Measurements from ENCODE around the gene TSPAN19.

TSPAN19 gene

GRCh38 chr12:85036733-85037132 lies 656 bp upstream of the TSPAN19 start:
- H3K9me3 ChIP-seq (ENCODE audit: severe bottlenecking) = no peaks in the 10 kb centered on the region
- H3K4me3 ChIP-seq (ENCODE audit: low read depth, low read length) = peak overlapping the region; percentile 81
- H3K36me3 ChIP-seq = no peaks in the 10 kb centered on the region
- no peaks in the 10 kb centered on the region for H3K27me3 ChIP-seq (ENCODE audit: insufficient read depth, low read depth, severe bottlenecking)
- peak overlapping the region; percentile 41; the same call in 1 of the 2 replicates for H3K27ac ChIP-seq
- TF ChIP-seq CTCF (IDR thresholded peaks at IDR 0.05; ENCODE audit: low read depth, low read length) = no peak
- DNase-seq = no peak

GRCh38 chr12:85029456-85029855 lies 6.6 kb downstream of the TSPAN19 start:
- no peak for TF ChIP-seq CTCF (IDR thresholded peaks at IDR 0.05; ENCODE audit: low read depth, low read length)
- Histone ChIP-seq H3K27ac (no peak overlapping the region), H3K36me3 (no peaks in the 10 kb centered on the region), H3K9me3 (ENCODE audit: severe bottlenecking) (no peaks in the 10 kb centered on the region), H3K4me3 (ENCODE audit: low read depth, low read length) (no peak overlapping the region), H3K27me3 (ENCODE audit: insufficient read depth, low read depth, severe bottlenecking) (no peaks in the 10 kb centered on the region)
- no peak for DNase-seq

- Histone ChIP-seq H3K4me3 (ENCODE audit: low read depth, low read length) (no peak overlapping the region), H3K27ac (no peak overlapping the region), H3K9me3 (ENCODE audit: severe bottlenecking) (no peaks in the 10 kb centered on the region), H3K27me3 (ENCODE audit: insufficient read depth, low read depth, severe bottlenecking) (no peaks in the 10 kb centered on the region), H3K36me3 (no peaks in the 10 kb centered on the region)
- TF ChIP-seq CTCF (IDR thresholded peaks at IDR 0.05; ENCODE audit: low read depth, low read length) = no peak
- no peak for DNase-seq
These were observed 18.0 kb downstream of the TSPAN19 start for GRCh38 chr12:85018098-85018497.

- no peak for TF ChIP-seq CTCF (IDR thresholded peaks at IDR 0.05; ENCODE audit: low read depth, low read length)
- H3K4me3 ChIP-seq (ENCODE audit: low read depth, low read length) = no peak overlapping the region
- no peak overlapping the region for H3K27ac ChIP-seq
- no peaks in the 10 kb centered on the region for H3K36me3 ChIP-seq
- DNase-seq = no peak
- no peaks in the 10 kb centered on the region for H3K27me3 ChIP-seq (ENCODE audit: insufficient read depth, low read depth, severe bottlenecking)
- H3K9me3 ChIP-seq (ENCODE audit: severe bottlenecking) = no peaks in the 10 kb centered on the region
These were observed 18.5 kb downstream of the TSPAN19 start for GRCh38 chr12:85017618-85018017.

GRCh38 chr12:85017133-85017532 lies 18.9 kb downstream of the TSPAN19 start:
- no peak for DNase-seq
- no peak overlapping the region for H3K27ac ChIP-seq
- no peaks in the 10 kb centered on the region for H3K27me3 ChIP-seq (ENCODE audit: insufficient read depth, low read depth, severe bottlenecking)
- no peak for TF ChIP-seq CTCF (IDR thresholded peaks at IDR 0.05; ENCODE audit: low read depth, low read length)
- H3K36me3 ChIP-seq = no peaks in the 10 kb centered on the region
- H3K9me3 ChIP-seq (ENCODE audit: severe bottlenecking) = no peaks in the 10 kb centered on the region
- no peak overlapping the region for H3K4me3 ChIP-seq (ENCODE audit: low read depth, low read length)

- no peak for DNase-seq
- no peak overlapping the region for H3K27ac ChIP-seq
- TF ChIP-seq CTCF (IDR thresholded peaks at IDR 0.05; ENCODE audit: low read depth, low read length) = no peak
These were observed 19.7 kb downstream of the TSPAN19 start for GRCh38 chr12:85016413-85016812.

More at GRCh38 chr12:85016413-85016812, 19.7 kb downstream of the TSPAN19 start:
- Histone ChIP-seq H3K27me3 (ENCODE audit: insufficient read depth, low read depth, severe bottlenecking) (no peaks in the 10 kb centered on the region), H3K9me3 (ENCODE audit: severe bottlenecking) (no peaks in the 10 kb centered on the region), H3K36me3 (no peaks in the 10 kb centered on the region), H3K4me3 (ENCODE audit: low read depth, low read length) (no peak overlapping the region)
